Skeletal muscle cell (primary cell): ENCODE measurements around the gene IGLL1.
"Not testable (repeated sequence)": the region's sequence is repeated elsewhere in the genome, so short reads cannot be mapped to it uniquely, and the experiment has no call there.

Experiments used
- DNase-seq: peaks from one replicate; pipeline ENCODE4 v3.0.0-alpha.2; 2010; ENCODE audit warnings: low read depth
- H3K4me3 ChIP-seq: 2 replicates; pipeline ENCODE4 v1.5.1; 2011; ENCODE audit warnings: low read depth, mild to moderate bottlenecking, control low read depth, low read length, moderate library complexity

IGLL1 gene

DNA sequence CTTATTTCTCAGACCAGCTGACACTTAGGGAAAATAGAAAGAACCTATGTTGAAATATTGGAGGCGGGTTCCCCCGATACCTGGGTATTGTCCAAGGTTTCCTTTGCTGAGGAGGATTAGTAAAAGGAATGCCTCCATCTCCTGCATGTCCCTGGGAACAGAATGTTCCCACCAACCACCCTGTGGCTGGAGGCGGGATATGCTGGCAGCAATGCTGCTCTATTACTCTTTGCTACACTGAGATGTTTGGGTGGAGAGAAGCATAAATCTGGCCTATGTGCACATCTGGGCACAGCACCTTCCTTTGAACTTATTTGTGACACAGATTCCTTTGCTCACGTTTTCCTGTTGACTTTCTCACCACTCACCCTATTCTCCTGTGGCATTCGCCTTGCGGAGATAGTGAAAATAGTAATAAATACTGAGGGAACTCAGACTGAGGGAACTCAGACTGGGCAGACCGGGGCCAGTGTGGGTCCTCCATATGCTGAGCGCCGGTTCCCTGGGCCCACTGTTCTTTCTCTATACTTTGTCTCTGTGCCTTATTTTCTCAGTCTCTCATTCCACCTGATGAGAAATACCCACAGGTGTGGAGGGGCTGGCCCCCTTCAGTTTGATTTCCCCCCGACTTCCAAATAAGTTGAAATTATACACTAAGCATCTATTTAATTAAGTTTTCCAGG lies 32.1 kb downstream of the IGLL1 start:
- H3K4me3 ChIP-seq: no peak overlapping the region
- DNase-seq: no peak

DNA sequence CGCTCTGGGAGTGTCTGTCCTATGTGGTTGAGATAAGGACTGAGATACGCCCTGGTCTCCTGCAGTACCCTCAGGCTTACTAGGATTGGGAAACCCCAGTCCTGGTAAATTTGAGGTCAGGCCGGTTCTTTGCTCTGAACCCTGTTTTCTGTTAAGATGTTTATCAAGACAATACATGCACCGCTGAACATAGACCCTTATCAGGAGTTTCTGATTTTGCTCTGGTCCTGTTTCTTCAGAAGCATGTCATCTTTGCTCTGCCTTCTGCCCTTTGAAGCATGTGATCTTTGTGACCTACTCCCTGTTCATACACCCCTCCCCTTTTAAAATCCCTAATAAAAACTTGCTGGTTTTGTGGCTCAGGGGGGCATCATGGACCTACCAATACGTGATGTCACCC lies 32.7 kb downstream of the IGLL1 start:
- DNase-seq, H3K4me3 ChIP-seq: not testable (repeated sequence)

DNA sequence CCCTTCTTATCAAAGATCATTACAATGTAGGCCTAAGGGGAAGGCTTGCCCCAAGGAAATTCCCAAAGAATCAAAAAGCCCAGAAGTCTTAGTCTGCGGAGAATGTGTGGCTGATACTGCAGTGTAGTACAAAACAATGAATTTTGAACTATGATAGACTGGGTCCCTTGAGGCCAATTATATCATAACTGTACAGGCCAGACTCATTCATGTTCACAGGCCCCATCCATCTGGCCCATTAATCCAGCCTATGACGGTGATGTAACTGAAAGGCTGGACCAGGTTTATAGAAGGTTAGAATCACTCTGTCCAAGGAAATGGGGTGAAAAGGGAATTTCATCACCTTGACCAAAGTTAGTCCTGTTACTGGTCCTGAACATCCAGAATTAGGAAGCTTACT lies 35.2 kb downstream of the IGLL1 start:
- no peak for DNase-seq
- H3K4me3 ChIP-seq: no peak overlapping the region

DNA sequence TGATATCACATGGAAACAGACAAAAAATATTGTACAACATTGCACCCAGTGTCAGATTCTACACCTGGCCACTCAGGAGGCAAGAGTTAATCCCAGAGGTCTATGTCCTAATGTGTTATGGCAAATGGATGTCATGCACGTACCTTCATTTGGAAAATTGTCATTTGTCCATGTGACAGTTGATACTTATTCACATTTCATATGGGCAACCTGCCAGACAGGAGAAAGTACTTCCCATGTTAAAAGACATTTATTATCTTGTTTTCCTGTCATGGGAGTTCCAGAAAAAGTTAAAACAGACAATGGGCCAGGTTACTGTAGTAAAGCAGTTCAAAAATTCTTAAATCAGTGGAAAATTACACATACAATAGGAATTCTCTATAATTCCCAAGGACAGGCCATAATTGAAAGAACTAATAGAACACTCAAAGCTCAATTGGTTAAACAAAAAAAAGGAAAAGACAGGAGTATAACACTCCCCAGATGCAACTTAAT lies 36.5 kb downstream of the IGLL1 start:
- not testable (repeated sequence) for DNase-seq, H3K4me3 ChIP-seq

DNA sequence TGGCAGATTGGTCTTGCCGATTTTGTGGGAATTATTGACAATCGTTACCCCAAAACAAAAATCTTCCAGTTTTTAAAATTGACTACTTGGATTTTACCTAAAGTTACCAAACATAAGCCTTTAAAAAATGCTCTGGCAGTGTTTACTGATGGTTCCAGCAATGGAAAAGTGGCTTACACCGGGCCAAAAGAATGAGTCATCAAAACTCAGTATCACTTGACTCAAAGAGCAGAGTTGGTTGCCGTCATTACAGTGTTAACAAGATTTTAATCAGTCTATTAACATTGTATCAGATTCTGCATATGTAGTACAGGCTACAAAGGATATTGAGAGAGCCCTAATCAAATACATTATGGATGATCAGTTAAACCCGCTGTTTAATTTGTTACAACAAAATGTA lies 37.2 kb downstream of the IGLL1 start:
- H3K4me3 ChIP-seq: no peak overlapping the region
- no peak for DNase-seq

DNA sequence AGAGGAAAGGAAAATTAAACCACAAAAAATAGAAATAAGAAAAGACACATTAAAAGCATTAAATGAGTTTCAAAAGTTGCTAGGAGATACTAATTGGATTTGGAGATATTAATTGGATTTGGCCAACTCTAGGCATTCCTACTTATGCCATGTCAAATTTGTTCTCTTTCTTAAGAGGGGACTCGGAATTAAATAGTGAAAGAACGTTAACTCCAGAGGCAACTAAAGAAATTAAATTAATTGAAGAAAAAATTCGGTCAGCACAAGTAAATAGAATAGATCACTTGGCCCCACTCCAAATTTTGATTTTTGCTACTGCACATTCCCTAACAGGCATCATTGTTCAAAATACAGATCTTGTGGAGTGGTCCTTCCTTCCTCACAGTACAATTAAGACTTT lies 37.7 kb downstream of the IGLL1 start:
- not testable (repeated sequence) for DNase-seq, H3K4me3 ChIP-seq

DNA sequence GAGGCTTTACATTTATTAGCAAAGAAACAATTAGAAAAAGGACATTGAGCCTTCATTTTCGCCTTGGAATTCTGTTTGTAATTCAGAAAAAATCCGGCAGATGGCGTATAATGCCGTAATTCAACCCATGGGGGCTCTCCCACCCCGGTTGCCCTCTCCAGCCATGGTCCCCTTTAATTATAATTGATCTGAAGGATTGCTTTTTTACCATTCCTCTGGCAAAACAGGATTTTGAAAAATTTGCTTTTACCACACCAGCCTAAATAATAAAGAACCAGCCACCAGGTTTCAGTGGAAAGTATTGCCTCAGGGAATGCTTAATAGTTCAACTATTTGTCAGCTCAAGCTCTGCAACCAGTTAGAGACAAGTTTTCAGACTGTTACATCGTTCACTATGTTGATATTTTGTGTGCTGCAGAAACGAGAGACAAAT lies 38.2 kb downstream of the IGLL1 start:
- DNase-seq, H3K4me3 ChIP-seq: not testable (repeated sequence)

DNA sequence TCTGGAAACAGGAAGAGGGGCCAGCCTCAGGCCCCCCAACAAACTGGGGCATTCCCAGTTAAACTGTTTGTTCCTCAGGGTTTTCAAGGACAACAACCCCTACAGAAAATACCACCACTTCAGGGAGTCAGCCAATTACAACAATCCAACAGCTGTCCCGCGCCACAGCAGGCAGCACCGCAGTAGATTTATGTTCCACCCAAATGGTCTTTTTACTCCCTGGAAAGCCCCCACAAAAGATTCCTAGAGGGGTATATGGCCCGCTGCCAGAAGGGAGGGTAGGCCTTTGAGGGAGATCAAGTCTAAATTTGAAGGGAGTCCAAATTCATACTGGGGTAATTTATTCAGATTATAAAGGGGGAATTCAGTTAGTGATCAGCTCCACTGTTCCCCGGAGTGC lies 39.3 kb downstream of the IGLL1 start:
- DNase-seq, H3K4me3 ChIP-seq: not testable (repeated sequence)

DNA sequence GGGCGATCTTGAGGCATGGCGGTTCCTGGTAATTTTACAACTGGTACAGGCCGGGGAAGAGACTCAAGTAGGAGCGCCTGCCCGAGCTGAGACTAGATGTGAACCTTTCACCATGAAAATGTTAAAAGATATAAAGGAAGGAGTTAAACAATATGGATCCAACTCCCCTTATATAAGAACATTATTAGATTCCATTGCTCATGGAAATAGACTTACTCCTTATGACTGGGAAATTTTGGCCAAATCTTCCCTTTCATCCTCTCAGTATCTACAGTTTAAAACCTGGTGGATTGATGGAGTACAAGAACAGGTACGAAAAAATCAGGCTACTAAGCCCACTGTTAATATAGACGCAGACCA lies 40.3 kb downstream of the IGLL1 start:
- H3K4me3 ChIP-seq, DNase-seq: not testable (repeated sequence)

DNA sequence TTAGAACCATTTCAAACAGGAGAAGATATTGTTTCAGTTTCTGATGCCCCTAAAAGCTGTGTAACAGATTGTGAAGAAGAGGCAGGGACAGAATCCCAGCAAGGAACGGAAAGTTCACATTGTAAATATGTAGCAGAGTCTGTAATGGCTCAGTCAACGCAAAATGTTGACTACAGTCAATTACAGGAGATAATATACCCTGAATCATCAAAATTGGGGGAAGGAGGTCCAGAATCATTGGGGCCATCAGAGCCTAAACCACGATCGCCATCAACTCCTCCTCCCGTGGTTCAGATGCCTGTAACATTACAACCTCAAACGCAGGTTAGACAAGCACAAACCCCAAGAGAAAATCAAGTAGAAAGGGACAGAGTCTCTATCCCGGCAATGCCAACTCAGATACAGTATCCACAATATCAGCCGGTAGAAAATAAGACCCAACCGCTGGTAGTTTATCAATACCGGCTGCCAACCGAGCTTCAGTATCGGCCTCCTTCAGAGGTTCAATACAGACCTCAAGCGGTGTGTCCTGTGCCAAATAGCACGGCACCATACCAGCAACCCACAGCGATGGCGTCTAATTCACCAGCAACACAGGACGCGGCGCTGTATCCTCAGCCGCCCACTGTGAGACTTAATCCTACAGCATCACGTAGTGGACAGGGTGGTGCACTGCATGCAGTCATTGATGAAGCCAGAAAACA lies 40.8 kb downstream of the IGLL1 start:
- no peak overlapping the region for H3K4me3 ChIP-seq
- peak; percentile 21 for DNase-seq

DNA sequence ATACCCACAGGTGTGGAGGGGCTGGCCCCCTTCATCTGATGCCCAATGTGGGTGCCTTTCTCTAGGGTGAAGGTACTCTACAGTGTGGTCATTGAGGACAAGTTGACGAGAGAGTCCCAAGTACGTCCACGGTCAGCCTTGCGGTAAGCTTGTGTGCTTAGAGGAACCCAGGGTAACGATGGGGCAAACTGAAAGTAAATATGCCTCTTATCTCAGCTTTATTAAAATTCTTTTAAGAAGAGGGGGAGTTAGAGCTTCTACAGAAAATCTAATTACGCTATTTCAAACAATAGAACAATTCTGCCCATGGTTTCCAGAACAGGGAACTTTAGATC lies 41.4 kb downstream of the IGLL1 start:
- DNase-seq, H3K4me3 ChIP-seq: not testable (repeated sequence)

DNA sequence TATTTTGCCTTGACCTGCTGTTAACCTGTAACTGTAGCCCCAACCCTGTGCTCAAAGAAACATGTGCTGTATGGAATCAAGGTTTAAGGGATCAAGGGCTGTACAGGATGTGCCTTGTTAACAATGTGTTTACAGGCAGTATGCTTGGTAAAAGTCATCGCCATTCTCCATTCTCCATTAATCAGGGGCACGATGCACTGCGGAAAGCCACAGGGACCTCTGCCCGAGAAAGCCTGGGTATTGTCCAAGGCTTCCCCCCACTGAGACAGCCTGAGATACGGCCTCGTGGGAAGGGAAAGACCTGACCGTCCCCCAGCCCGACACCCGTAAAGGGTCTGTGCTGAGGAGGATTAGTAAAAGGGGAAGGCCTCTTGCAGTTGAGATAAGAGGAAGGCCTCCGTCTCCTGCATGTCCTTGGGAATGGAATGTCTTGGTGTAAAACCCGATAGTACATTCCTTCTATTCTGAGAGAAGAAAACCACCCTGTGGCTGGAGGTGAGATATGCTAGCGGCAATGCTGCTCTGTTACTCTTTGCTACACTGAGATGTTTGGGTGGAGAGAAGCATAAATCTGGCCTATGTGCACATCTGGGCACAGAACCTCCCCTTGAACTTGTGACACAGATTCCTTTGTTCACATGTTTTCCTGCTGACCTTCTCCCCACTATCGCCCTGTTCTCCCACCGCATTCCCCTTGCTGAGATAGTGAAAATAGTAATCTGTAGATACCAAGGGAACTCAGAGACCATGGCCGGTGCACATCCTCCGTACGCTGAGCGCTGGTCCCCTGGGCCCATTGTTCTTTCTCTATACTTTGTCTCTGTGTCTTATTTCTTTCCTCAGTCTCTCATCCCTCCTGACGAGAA lies 42.0 kb downstream of the IGLL1 start:
- DNase-seq, H3K4me3 ChIP-seq: not testable (repeated sequence)

DNA sequence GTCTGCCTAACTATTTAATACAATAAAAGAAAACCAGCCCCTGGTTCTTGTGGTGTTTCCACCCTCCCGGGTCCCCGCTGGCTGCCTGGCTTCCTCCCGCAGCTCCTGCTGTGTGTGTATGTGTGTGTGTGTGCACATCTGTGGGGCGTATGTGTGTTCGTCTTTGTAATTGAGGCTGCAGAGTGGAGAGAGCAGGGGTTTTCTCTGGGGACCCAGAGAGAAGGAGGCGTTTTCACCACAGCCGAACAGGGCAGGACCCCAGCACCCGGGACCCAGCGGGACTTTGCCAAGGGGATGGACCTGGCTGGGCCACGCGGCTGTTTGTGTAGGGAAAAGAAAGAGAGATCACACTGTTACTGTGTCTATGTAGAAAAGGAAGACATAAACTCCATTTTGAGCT lies 42.7 kb downstream of the IGLL1 start:
- DNase-seq: no peak
- no peak overlapping the region for H3K4me3 ChIP-seq

DNA sequence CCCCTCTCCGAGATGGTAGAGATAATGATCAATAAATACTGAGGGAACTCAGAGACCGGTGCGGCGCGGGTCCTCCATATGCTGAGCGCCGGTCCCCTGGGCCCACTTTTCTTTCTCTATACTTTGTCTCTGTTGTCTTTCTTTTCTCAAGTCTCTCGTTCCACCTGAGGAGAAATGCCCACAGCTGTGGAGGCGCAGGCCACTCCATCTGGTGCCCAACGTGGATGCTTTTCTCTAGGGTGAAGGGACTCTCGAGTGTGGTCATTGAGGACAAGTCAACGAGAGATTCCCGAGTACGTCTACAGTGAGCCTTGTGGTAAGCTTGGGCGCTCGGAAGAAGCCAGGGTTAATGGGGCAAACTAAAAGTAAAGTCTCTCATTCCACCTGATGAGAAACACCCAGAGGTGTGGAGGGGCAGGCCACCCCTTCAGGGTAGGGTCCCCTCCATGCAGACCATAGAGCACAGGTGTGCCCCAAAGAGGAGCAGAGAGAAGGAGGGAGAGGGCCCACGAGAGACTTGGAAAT lies 43.2 kb downstream of the IGLL1 start:
- H3K4me3 ChIP-seq: no peak overlapping the region
- DNase-seq: no peak

DNA sequence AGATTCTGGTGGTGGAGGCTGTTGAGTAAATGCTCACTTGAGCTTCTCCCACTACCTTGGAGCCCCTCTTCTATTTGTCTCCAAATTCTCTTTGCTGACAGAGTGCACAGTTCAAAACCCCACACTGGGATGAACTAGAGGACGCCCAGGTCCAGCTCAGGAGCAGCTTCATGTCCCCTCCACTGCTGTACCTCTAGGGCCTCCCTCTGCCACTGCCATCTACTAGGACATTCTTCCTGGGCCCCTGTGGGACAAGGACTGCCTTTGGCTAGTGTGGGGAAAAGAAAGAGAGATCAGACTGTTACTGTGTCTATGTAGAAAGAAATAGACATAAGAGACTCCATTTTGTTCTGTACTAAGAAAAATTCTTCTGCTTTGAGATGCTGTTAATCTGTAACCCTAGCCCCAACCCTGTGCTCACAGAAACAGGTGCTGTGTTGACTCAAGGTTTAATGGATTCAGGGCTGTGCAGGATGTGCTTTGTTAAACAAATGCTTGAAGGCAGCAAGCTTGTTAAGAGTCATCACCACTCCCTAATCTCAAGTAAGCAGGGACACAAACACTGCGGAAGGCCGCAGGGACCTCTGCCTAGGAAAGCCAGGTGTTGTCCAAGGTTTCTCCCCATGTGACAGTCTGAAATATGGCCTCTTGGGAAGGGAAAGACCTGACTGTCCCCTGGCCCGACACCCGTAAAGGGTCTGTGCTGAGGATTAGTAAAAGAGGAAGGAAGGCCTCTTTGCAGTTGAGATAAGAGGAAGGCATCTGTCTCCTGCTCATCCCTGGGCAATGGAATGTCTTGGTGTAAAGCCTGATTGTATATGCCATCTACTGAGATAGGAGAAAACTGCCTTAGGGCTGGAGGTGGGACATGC lies 44.1 kb downstream of the IGLL1 start:
- DNase-seq, H3K4me3 ChIP-seq: not testable (repeated sequence)

DNA sequence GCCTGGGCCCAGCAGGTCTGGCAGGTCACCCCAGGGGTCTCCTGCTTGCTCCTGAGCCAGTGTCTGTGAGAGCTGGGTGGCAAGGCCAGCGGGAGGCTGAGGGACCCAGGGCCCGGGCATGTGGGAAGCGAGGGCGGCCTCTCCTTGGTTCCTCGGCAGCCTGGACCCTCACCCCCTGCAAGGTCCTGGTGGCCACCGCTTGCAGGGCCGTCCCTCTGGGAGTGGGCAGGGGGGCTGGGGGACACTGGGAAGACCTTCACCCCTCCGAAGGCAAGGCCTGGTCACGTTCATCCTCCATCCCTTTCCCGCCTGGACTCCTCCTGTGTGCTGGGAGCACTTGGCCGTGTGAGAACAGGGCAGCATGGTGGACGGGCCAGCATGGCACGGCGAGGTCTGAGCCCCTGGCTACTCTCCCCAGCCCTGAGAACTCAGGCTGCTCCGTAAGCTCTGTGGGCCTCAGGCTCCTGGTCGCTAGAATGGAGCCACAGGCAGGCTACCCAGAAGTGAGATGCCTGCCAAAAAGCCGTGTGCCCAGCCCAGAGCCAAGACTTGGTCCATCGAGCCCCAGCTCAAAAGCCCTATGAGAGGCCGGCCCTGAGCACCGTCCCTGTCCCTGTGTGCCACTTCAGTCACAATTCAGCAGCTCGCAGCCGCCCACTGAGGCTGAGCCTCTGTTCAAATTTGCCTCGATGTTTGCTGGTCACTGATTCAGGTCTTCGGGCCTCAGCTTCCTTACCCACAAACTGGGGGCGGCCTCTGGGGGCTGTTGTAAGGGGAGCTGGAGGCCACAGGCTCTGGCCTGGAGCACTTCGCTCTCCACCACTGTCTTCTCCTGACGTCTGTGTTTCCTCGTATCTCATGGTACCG lies 45.0 kb downstream of the IGLL1 start:
- DNase-seq: no peak
- H3K4me3 ChIP-seq: no peak overlapping the region

DNA sequence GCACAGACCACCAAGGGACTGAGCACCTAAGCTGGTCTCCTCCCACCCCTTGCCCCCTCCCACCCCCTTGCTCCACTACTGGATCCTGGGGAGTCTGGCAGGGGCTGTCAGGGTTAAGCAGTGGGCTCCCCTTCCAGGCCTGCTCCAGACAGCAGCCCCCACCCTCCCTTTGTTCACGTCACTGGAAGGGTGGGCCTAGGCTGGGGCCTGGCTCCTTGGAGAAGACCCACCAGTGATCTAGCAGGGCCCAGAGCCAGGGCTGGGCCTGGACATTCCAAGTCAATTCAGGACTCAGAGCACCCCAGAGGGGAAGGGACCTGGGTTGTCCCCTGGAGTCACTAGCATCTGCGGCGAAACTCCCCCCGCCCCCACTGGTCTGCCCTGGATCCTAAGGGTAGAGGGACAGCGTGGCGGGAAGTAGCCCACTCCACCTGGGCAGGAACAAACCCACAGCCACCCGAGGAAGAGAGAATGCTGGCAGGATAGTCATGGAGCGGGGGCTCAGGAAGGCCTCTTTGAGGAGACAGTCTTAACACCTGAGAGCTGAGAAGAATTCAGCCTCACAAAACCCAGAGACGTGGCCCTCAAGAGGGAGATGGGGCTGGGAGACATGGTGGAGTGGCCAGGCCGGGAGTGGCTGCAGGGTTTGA lies 45.8 kb downstream of the IGLL1 start:
- H3K4me3 ChIP-seq: no peak overlapping the region
- DNase-seq: no peak

DNA sequence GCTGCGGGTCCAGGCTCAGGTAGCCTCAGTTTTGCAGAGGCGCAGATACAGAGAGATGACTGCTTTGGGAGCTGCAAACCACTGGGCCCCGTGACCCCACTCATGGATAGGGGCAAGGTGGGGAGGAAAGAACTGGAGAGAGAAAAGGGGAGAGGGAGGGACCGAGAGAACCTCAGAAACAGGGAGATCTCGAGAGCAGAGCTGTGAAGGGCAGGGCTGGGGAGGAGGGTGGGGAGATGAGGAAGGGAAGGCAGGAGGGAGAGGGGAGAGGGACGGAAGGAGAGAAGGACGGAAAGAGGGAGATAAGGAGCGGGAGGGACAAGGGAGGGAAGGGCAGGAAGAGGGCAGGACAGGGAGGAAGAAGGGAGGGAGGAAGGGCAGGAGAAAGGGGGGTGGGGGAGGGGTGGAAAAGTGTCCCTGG lies 46.3 kb downstream of the IGLL1 start:
- H3K4me3 ChIP-seq: no peak overlapping the region
- DNase-seq: no peak
